Left forelimb (tissue), 1 donor: Measurements from ENCODE around the gene EPM2AIP1.
A peak's percentile ranks its signal among the peaks of the same experiment; 100 is the strongest.
"Not testable (repeated sequence)": the region's sequence is repeated elsewhere in the genome, so short reads cannot be mapped to it uniquely, and the experiment has no call there.

Source experiments
- DNase-seq: peaks from one replicate; pipeline ENCODE4 v3.0.0-alpha.2; 2018; ENCODE audit warnings: low spot score

The EPM2AIP1 gene

GRCh38 chr3:36993326-36994283 lies 674 bp upstream of the EPM2AIP1 start, which contains the start of gene MLH1:
TSS of gene MLH1 (plus strand) at chr3:36993518. CDS start at chr3:36993548, 30 bp downstream.
- peak; percentile 99 for DNase-seq

DNA sequence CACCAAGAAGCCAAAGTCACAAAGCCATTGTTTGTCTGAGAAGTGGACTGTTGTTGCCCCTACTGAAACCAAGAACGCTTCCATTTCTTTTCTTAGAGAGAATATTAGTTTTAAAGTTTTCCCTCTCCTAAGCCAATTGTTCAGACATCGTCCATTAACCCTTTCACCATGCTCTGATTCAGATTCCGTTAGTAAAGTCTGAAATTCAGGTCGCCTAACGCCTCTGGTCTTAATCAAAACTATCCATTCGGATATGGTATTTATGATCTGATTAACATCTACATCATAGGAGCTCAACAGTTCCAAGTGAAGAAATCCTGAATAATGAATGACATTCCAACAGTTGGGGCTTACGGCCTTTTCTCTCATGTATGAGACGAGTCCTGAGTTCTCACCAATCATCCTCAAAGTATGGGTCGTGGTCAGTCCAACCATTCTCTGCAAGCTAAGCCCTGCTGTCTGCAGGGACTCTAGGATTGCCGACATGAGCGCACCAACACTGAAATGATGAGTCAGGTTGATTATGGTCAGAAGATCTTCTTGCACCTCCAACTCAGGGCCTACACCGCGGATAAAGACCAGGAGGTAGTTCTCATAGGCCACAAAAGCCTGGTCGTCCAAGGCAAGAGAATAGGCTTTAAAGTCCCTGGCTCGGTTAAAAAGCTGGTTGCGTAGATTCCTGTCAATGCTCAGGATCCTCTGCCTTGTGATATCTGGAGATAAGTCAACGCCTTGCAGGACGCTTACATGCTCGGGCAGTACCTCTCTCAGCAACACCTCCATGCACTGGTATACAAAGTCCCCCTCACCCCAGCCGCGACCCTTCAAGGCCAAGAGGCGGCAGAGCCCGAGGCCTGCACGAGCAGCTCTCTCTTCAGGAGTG lies 767 bp downstream of the EPM2AIP1 start:
- DNase-seq = no peak

DNA sequence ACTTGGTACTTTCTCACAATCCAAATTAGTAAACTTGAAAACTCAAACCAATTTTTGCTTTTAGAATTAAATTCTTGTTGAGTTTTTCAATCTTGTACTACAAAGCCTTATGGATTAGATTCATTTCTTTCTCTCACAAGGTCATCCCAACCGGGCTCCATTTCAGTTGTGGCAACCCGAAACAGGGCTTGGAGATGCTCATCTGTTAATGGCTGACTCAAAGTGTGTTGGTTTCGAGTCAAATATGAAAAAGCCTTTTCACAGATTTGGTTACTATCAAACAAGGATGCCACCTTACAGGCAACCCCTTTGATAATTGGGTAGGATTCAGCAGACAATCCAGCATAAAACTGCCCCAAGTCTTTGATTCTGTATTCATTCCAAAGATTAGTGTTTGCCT lies 1.8 kb downstream of the EPM2AIP1 start:
- DNase-seq = no peak

- no peak for DNase-seq
Observed at GRCh38 chr3:36989568-36989967, 3.4 kb downstream of the EPM2AIP1 start.

GRCh38 chr3:36989005-36989404 lies 3.9 kb downstream of the EPM2AIP1 start:
- no peak for DNase-seq

DNA sequence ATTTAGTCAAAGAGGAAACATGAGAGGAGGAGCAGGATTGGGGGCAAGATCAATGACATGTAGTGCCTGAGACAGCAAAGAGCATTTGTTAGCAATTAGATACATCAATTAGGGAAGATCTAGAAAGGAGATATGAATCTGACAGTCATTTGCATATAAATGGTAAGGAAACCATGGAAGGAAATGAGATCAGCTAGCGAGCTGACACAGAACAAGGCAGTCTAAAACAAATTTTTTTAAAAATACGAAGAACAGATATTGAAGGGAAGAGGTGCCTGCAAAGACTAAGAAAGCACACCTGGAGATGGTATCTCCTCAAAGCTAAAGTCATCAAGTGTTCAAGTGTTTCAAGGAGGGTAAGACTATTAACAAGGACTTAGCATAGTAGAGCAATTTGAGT lies 4.6 kb downstream of the EPM2AIP1 start:
- DNase-seq = no peak

DNA sequence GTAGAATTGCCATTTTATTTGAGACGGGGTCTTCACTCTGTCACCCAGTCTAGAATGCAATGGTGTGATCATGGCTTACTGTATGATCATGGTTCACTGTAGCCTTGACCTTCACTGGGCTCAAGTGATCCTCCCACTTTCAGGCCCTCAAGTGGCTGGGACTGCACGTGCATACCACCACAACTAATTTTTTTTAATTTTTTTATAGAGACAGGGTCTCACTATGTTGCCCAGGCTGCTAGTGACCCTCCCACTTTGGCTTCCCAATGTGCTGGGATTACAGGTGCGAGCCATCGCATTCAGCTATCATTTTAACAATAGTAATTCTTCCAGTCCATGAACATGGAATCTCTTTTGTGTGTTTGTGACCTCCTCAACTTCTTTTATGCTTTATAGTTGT lies 11.9 kb downstream of the EPM2AIP1 start:
- no peak for DNase-seq

DNA sequence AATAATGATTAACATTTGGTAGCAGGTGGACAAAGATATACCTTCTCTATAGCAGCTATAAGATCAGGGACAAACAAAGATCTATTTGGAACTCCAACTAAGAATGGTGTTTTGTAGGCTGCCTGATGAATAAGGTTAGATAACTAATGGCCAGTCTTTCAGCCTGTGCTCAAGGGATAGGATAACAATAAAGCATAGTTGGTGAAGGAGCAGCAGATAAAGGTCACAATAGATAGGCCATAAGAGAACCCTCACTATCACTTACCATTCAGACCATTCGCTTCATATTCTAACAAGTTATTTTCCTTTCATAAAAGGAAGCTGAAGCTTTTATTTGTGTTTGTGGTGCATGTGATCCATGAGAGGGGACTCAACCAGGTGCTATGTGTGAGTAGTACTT lies 19.8 kb downstream of the EPM2AIP1 start:
- no peak for DNase-seq

DNA sequence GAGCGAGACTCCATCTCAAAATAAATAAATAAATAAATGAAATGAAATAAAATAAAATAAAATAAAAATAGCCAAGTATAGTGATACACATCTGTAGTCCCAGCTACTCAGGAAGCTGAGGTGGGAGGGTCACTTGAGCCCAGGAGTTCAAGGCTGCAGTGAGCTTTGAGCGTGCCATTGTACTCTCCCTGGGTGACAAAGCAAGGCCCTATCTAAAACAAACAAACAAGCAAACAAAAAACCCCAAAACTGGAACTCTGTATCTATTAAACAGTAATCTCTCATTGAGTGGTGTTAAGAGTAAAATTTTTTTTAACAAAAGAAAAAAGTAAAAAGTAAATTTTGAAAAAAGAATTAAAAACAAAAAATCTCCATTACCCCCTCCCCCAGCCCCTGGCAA lies 20.8 kb downstream of the EPM2AIP1 start:
- DNase-seq = no peak

DNA sequence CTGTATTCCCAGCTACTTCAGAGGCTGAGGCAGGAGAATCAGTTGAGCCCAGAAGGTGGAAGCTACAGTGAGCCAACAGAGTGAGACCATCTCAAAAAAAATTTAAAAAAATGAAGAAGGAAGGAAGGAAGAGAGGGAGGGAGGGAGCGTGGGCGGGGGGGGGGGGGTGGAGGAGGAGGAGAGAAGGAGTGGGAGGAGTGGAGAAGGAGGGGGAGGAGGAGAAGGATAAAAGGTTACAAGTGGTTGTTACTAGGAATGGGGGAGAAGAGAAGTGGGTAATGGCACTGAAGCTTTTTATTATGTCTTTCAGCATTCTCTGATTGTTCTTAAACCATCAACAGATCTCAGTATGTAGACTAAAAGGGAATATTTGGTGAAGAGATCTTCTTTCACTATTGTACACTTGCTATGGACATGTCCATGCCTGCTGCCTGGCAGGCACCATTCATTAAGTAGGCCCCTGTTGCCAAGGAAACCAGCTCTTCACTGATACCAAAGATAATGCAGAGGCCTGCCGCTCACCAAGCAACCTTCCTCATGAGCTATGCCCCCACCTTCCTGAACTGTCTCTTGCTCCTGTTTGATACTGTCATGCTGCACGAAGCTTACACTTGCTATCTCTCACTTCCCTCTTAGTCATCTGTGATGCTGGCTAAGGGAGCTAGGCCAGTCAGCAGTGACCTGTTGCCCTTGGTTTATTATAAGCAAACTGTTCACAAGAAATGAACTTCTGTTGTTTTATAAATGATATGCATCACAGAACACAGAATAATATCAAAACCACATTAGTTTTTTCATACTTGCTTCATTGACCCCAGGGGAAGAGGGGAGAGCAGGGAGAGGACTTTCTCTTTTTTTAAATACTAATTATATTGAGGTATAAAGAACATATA lies 23.1 kb downstream of the EPM2AIP1 start:
- DNase-seq = no peak

DNA sequence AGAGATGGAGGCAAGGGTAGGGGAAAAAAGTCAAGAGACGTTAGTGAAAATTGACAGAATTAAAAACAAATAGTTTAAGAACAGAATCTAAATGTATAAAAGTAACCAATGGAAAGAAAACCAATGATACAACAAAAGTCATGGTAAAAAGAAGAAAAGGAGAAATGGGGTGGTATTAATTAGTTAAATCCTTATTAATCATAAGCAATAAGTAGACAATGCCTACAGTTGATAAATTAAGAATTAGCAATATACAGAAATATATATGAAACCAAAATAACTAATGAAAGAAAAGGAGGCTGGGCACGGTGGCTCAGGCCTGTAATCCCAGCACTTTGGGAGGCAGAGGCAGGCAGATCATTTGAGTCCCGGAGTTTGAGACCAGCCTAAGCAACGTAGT lies 23.8 kb downstream of the EPM2AIP1 start:
- no peak for DNase-seq

DNA sequence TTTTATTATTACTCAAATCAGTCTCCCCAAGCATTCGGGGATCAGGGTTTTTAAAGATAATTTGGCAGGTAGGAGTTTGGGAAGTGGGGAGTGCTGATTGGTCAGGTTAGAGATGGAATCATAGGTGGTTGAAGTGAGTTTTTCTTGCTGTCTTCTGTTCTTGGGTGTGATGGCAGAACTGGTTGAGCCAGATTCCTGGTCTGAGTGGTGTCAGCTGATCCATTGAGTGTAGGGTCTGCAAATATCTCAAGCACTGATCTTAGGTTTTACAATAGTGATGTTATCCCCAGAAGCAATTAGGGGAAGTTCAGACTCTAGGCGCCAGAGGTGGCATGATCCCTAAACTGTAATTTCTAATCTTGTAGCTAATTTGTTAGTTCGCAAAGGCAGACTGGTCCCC lies 27.5 kb downstream of the EPM2AIP1 start:
- no peak for DNase-seq

DNA sequence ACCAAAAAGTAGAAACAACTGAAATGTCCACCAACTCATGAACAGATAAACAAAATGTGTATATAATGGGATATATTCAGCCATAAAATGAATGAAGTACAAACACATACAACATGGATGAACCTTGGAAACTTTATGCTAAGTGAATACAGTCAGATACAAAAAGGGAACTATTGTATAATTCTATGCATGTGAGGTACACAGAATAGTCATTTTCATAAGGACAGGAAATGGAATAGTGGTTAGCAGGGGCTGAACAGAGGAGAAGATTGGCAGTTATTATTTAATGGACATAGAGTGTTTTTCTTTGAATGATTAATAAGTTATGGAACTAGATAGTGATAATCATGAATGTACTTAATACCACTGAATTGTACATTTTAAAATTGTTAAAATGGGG lies 28.1 kb downstream of the EPM2AIP1 start:
- no peak for DNase-seq

- DNase-seq = no peak
Observed at GRCh38 chr3:36964331-36964730, 28.6 kb downstream of the EPM2AIP1 start.

DNA sequence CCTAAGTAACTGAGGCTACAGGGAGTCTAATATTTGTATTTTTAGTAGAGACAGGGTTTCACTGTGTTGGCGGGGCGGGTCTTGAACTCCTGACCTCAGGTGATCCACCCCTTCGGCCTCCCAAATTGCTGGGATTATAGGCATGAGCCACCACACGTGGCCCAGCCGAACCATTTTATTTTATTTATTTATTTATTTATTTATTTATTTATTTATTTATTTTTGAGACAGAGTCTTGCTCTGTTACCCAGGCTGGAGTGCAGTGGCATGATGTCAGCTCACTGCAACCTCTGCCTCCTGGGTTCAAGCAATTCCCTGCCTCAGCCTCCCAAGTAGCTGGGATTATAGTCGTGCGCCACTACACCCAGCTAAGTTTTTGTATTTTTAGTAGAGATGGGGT lies 29.9 kb downstream of the EPM2AIP1 start:
- not testable (repeated sequence) for DNase-seq

- no peak for DNase-seq
Observed at GRCh38 chr3:36960502-36960901, 32.4 kb downstream of the EPM2AIP1 start.

GRCh38 chr3:36959821-36960220 lies 33.1 kb downstream of the EPM2AIP1 start:
- DNase-seq = no peak

GRCh38 chr3:36957862-36958686 lies 34.9 kb downstream of the EPM2AIP1 start:
- no peak for DNase-seq

DNA sequence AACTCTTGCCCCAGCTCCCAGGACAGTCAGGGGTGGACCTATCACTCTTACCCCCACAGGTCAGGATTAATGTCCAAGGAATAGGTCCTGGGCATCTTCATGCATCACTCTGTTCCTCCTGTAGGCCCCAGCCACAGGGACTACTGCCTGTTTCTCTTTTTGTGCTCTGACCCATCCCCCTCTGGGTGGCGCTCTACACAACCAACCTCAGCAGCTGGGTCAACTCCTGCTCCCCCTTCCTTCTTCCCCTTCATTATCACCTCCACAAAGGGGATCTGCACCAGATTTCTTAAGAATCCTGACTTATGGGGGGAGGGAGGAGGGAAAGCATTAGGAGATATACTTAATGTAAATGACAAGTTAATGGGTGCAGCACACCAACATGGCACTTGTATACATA lies 35.9 kb downstream of the EPM2AIP1 start:
- no peak for DNase-seq

DNA sequence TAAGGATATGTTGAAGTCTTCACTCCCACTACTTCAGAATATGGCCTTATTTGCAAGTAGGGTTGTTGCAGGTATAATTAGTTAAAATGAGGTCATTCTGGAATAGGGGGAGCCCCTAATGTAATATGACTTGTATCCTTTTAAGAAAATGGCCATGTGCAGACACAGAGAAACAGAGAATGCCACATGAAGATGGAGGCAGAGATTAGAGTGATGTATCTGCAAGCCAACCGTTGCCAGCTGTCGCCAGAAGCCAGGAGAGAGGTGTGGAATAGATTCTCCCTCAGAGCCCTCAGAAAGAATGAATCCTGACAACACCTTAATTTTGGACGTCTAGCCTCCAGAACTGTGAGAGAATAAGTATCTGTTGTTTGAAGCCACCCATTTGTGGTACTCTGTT lies 36.8 kb downstream of the EPM2AIP1 start:
- no peak for DNase-seq
